HepG2 (cell line): Measurements from ENCODE around the gene SPTY2D1. TPM values are rescaled to one million over a fixed set of nuclear protein-coding genes. Genes with fewer than 3 reads are reported as not detected.

ENCODE experiments used
- ATAC-seq: fragments of 200-7000 bp; cut with Tn5 transposase; 3 replicates; pipeline ENCODE4 v1.9.1; 2020; ENCODE audit warnings: mild to moderate bottlenecking, moderate library complexity
- BruUV-seq: library from RNA; stranded (reverse); fragments of 400-500 nt; replicated peaks from 2 replicates; lab custom pipeline; 2021; lab: Mats Ljungman, UMichigan
- CTCF ChIA-PET: fragments of 300-600 bp; formaldehyde crosslinking; extraction: SDS; loops from one replicate; lab custom pipeline; 2021; ENCODE audit warnings: low total read pairs, inconsistent platforms, low intra/inter-chr PET ratio; lab: Yijun Ruan, JAX
- POLR2A ChIA-PET: fragments of 350-600 bp; sonication (Branson Sonifier 250); formaldehyde crosslinking; loops from one replicate; lab custom pipeline; 2020; ENCODE audit warnings: antibody characterized with exemption, inconsistent platforms; lab: Yijun Ruan, JAX
- DNase-seq: peaks from one replicate; pipeline ENCODE4 v3.0.0-alpha.2; 2015; ENCODE audit warnings: low spot score
- FAIRE-seq: peaks from 3 replicates; lab custom pipeline; 2011; peaks lifted over from hg19 to GRCh38; lab: Jason Lieb, UNC
- H2AFZ ChIP-seq: one replicate; pipeline ENCODE4 v1.6.1; 2011; ENCODE audit warnings: low read length, inconsistent platforms
- H3K27ac ChIP-seq: fragments of 300-600 bp; 3 replicates; pipeline ENCODE4 v1.8.0; 2011; ENCODE audit warnings: mixed run types, mild to moderate bottlenecking, mixed read lengths, low read length, inconsistent platforms; ENCODE audit not compliant: insufficient read depth; ENCODE audit errors: extremely low read length
- H3K27me3 ChIP-seq, 2 experiments: fragments of 200-600 bp in 1 of 2; 2 replicates in 1 of 2; 3 replicates in 1 of 2; pipeline versions ENCODE4 v1.6.0 to v1.8.0; 2011; ENCODE audit warnings: low read length in 2 of 2, mild to moderate bottlenecking in 2 of 2, moderate library complexity in 2 of 2, inconsistent platforms in 1 of 2; ENCODE audit not compliant: insufficient read depth in 2 of 2, control insufficient read depth in 1 of 2
- H3K36me3 ChIP-seq, 2 experiments: fragments of 200-600 bp in 1 of 2; replicated peaks in 1 of 2; 2 replicates in 1 of 2; 3 replicates in 1 of 2; pipeline versions ENCODE4 v1.5.1 to v1.8.0; 2011; ENCODE audit warnings: low read length in 2 of 2, inconsistent platforms in 1 of 2; ENCODE audit not compliant: insufficient read depth in 2 of 2, control insufficient read depth in 1 of 2
- H3K4me1 ChIP-seq: 2 replicates; pipeline ENCODE4 v1.5.1; 2012; ENCODE audit warnings: low read length, inconsistent platforms; ENCODE audit not compliant: insufficient read depth
- H3K4me2 ChIP-seq: 2 replicates; pipeline ENCODE4 v1.6.0; 2011; ENCODE audit warnings: low read depth, low read length, inconsistent platforms
- H3K4me3 ChIP-seq, 3 experiments: fragments of 200-600 bp in 1 of 3; sonication (generic), shearing (Covaris generic) in 1 of 3; replicated peaks in 1 of 3; 2 replicates each; pipeline ENCODE4 v1.5.1; 2011 to 2016; ENCODE audit warnings: low read length in 3 of 3, inconsistent platforms in 2 of 3, low read depth in 2 of 3, mild to moderate bottlenecking in 2 of 3, control low read depth in 1 of 3, mixed read lengths in 1 of 3; ENCODE audit not compliant: insufficient read depth in 1 of 3
- H3K79me2 ChIP-seq: one replicate; pipeline ENCODE4 v1.6.1; 2011; ENCODE audit warnings: low read length, inconsistent platforms; ENCODE audit not compliant: insufficient read depth
- H3K9ac ChIP-seq: 2 replicates; pipeline ENCODE4 v1.6.0; 2011; ENCODE audit warnings: mild to moderate bottlenecking, low read depth, low read length, inconsistent platforms; ENCODE audit not compliant: insufficient read depth
- H3K9me3 ChIP-seq: 2 replicates; pipeline ENCODE4 v1.5.1; 2012; ENCODE audit warnings: mild to moderate bottlenecking, low read length
- H4K20me1 ChIP-seq: 2 replicates; pipeline ENCODE4 v1.6.0; 2011; ENCODE audit warnings: inconsistent platforms, mild to moderate bottlenecking, low read length, moderate library complexity; ENCODE audit not compliant: insufficient read depth
- HNRNPK ChIP-seq: fragments of 200-400 bp; formaldehyde crosslinking; IDR thresholded peaks from 2 replicates; pipeline ENCODE4 v1.6.1; 2018; ENCODE audit warnings: low read length, low read depth, moderate library complexity, mild to moderate bottlenecking; ENCODE audit not compliant: poor library complexity, severe bottlenecking
- MTA1 ChIP-seq: sonication (generic); formaldehyde crosslinking; IDR thresholded peaks from 2 replicates; pipeline ENCODE4 v1.4.0; 2020; ENCODE audit warnings: missing genetic modification reagents, mild to moderate bottlenecking, borderline replicate concordance
- ZBTB3 ChIP-seq: sonication (generic); formaldehyde crosslinking; IDR thresholded peaks from 2 replicates; pipeline ENCODE4 v1.4.0; 2020; ENCODE audit warnings: low read depth, mild to moderate bottlenecking, moderate library complexity, missing genetic modification reagents, borderline replicate concordance
- ZFP37 ChIP-seq: sonication (generic); formaldehyde crosslinking; IDR thresholded peaks from 2 replicates; pipeline ENCODE4 v1.4.0; 2020; ENCODE audit warnings: missing genetic modification reagents, borderline replicate concordance
- ZFX ChIP-seq: sonication (generic); formaldehyde crosslinking; IDR thresholded peaks from 2 replicates; pipeline ENCODE4 v1.4.0; 2020; ENCODE audit warnings: mild to moderate bottlenecking, low read depth, missing genetic modification reagents, moderate library complexity
- WGBS: methylation state at CpG from one replicate; pipeline ENCODE4 v1.1.6; 2017; ENCODE audit warnings: low lambda C conversion rate; 5-methylcytosine and 5-hydroxymethylcytosine counted together
- in situ Hi-C: cut with HindIII; loops from 2 replicates; pipeline ENCODE4 v1.10.0; 2017; ENCODE audit warnings: low pct_unique_long_range_greater_than_20kb; ENCODE audit not compliant: extremely low pct_ligation_motif_present
- intact Hi-C: fragments of 100-400 bp; cut with micrococcal nuclease; formaldehyde crosslinking; loops from one replicate; pipeline ENCODE4 v1.10.0; 2022; ENCODE audit not compliant: unreplicated experiment
- polyA plus RNA-seq, 8 experiments: library from polyadenylated mRNA; depleted of rRNA in 3 of 8; stranded (reverse) in 7 of 8; unstranded in 1 of 8; fragments of >200 nt; fragmentation: Illumina TruSeq in 4 of 8; extraction: Trizol in 4 of 8; gene quantifications; 2 replicates each; pipeline versions ENCODE4 v1.2.1 to v1.2.3, GENCODE V29; 2011 to 2016; ENCODE audit warnings: low read depth in 4 of 8, missing spikeins in 1 of 8, mixed read lengths in 1 of 8; ENCODE audit not compliant: insufficient read depth in 1 of 8
- total RNA-seq, 5 experiments: library from RNA; depleted of rRNA; stranded (reverse); fragments of >200 nt; fragmentation: Illumina TruSeq; extraction: Trizol; gene quantifications; 2 replicates each; pipeline ENCODE4 v1.2.3, GENCODE V29; 2016; ENCODE audit warnings: low read depth in 1 of 5
- TF ChIP-seq, protein P1 (sequence below): sonication (generic); formaldehyde crosslinking; IDR thresholded peaks from 2 replicates; pipeline ENCODE4 v1.8.0; 2022; ENCODE audit warnings: missing genetic modification reagents, low read depth, mild to moderate bottlenecking, borderline replicate concordance

Gene SPTY2D1
- total and polyA plus RNA-seq, 2 of the 13 experiments (the other 11 are each of a cell fraction or from before 2014, with no cell fraction given), result 6.9 to 14.8 TPM

DNA sequence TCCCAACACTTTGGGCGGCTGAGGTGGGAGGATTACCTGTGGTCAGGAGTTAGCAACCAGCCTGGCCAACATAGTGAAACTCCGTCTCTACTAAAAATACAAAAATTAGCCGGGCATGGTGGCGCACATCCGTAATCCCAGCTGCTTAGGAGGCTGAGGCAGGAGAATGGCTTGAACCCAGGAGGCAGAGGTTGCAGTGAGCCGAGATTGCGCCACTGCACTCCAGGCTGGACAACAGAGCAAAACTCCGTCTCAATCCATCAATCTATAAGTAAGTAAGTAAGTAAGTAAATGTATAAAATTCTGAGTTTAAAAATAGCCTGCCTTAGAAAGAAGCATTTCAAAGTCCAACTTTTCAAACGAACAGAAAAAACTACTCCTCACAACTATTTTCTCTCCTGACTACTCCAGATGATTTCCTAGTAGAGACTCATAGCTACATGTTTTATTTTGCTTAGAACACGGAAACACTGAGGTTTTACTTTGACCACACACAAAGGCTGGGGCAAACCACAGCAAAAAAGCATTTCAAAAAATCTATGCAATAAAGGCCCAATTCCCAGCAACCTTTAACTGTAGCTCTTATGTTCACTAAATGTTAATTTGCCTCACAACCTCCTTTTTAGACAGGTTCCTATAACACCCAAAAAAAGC, 16.3 kb downstream of the SPTY2D1 start:
- ChIA-PET POLR2A (interaction anchor here (2.3 kb wide), 1 partner anchor 16 kb away, joined by 7 read pairs; the partner anchor contains the start of gene SPTY2D1), CTCF (no interaction called here)
- Histone ChIP-seq H3K4me1 (peaks cover 5% of the 10 kb centered on the region; the same call in 1 of the 2 replicates), H3K27me3 (no peaks in the 10 kb centered on the region), H3K36me3 (peaks cover 9 to 36% of the 10 kb centered on the region in 2 experiments), H3K27ac (no peak overlapping the region), H3K79me2 (peaks cover 40% of the 10 kb centered on the region), H3K4me3 (no peak overlapping the region), H3K4me2 (no peak overlapping the region), H3K9ac (no peak overlapping the region), H2AFZ (no peak overlapping the region), H4K20me1 (0 out of 2 replicates have a peak, but pooled peaks cover 2% of the 10 kb centered on the region), H3K9me3 (no peaks in the 10 kb centered on the region)
- intact Hi-C loops, result no loop called here
- 82% methylated on average over 10 of the region's 10 CpGs for WGBS
- in situ Hi-C loops, result no loop called here
- no peak for ATAC-seq
- TF ChIP-seq ZBTB3 (CRISPR knock-in tag), result no peak
- no peak for TF ChIP-seq HNRNPK
- no peak for TF ChIP-seq MTA1 (CRISPR knock-in tag)
- no peak for TF ChIP-seq ZFP37 (CRISPR knock-in tag)
- no peak for TF ChIP-seq ZFX (CRISPR knock-in tag)
- TF ChIP-seq, protein P1, sequence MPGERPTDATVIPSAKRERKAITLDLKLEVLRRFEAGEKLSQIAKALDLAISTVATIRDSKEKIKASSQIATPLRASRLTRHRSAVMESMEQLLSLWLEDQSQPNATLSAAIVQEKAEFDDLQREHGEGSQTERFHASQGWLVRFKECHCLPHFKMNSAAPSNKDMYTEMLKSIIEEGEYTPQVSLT, result no peak
- no TSS peak for BruUV-seq
- no peak for DNase-seq
- no peak for FAIRE-seq
